Kidney capillary endothelial cell (primary cell): ENCODE measurements around the gene ORC2.

Experiments used
- DNase-seq: peaks from one replicate; pipeline ENCODE4 v3.0.0-alpha.2; 2018; ENCODE audit warnings: low spot score

ORC2 gene

DNA sequence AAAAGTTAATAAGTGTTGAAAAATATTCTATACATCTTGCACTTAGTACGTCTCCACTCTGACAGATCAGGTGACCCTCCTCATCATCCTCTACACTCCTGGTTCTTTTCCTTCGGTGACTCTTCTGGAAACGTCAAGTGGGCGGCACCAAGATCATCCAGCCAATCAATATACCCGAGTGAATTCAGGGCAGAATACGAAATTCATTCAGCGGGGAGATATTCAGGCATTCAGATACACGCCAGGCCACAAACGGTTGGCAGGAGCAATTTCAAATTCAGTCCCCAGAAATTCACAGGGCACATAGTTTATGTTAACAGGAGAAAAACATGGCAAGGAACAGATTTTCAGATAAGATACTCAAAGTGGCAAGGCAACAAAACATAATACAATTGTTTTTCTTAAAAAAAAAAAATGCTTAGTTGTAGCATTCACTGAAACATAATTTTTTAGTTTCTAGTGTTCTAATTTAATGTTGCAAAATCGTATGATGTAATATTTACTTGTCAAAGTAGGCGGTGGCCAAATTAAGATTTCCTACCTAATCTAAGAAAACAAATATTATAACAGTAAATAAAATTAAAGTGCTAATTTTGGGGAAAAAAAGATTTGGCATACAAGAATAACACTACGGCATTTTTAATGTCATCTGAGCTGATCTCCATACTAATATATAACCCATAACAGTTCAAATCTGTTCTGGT is 103.2 kb downstream of the ORC2 start:
- DNase-seq, result peak; percentile 33
